Measurements from ENCODE around the gene GNB3.

DNA sequence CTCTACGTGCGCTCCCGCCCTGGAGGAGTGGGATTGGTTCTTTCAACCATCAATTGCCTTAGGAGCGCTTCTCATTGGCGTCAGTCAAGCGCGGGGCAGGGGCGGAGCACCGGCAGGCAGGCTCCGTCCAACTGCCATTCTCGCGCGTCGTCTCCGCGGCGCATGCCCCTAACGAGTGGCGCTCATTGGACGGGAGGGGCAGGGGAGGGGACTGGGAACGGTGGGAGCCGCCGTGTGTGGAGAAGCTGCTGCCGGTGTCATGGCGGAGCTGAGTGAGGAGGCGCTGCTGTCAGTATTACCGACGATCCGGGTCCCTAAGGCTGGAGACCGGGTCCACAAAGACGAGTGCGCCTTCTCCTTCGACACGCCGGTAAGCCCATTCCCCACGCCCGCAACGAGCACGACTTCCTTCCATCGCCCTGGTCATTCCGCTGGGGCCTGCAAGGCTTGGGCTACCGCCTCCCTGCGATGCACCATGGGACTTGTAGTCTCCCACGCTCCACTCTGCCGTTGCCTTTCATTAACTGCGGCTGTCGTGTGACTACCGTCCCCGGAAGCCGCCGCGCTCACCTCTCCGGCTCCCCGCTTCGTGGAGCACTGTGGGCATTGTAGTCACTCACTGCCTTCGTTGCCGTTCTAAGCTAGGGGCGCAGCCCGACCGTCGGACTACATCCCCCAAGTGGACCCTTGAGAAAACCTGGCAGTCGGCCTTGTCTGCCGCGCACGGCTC lies 11.4 kb downstream of the GNB3 start, which contains the start of gene USP5:
- TF ChIP-seq, protein P1, sequence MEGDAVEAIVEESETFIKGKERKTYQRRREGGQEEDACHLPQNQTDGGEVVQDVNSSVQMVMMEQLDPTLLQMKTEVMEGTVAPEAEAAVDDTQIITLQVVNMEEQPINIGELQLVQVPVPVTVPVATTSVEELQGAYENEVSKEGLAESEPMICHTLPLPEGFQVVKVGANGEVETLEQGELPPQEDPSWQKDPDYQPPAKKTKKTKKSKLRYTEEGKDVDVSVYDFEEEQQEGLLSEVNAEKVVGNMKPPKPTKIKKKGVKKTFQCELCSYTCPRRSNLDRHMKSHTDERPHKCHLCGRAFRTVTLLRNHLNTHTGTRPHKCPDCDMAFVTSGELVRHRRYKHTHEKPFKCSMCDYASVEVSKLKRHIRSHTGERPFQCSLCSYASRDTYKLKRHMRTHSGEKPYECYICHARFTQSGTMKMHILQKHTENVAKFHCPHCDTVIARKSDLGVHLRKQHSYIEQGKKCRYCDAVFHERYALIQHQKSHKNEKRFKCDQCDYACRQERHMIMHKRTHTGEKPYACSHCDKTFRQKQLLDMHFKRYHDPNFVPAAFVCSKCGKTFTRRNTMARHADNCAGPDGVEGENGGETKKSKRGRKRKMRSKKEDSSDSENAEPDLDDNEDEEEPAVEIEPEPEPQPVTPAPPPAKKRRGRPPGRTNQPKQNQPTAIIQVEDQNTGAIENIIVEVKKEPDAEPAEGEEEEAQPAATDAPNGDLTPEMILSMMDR (IDR thresholded peaks at IDR 0.05), result peak in 1 of 7 experiments; percentile 25
- peak in 2 of 3 donors; percentile 80 to 92 for TF ChIP-seq POLR2AphosphoS5 (IDR thresholded peaks at IDR 0.05)
- TF ChIP-seq POLR2A (IDR thresholded peaks at IDR 0.05), result no peak
- TF ChIP-seq EP300 (IDR thresholded peaks at IDR 0.05), result no peak

Measured in stomach (tissue), 4 donors.